HG02885 (cell line): Measurements from ENCODE around the gene FILIP1L.

Experiments
- ATAC-seq: cut with Tn5 transposase; IDR thresholded peaks from one replicate; pipeline ENCODE4 v1.9.1; 2021; ENCODE audit warnings: mild to moderate bottlenecking; ENCODE audit not compliant: unreplicated experiment, poor library complexity

The FILIP1L gene

DNA sequence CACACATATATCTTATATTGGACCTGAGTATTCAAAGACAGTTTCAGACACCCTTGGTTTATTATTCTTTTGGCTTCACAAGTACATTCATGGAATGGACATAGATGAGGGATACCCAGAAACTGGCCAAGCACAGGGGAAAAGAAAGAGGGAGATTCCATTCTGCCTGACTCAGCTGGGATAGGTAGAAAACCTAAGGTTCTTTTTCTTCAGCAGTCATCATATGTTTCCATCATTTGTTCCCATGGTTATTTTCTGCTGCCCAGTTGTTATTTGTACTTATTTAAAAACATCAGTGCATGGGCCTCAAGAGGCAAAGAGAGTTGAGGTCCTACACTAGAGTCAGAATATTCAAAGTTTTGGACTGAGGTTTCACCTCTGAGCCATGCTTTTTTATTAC lies 91.8 kb downstream of the FILIP1L start:
- no peak for ATAC-seq

DNA sequence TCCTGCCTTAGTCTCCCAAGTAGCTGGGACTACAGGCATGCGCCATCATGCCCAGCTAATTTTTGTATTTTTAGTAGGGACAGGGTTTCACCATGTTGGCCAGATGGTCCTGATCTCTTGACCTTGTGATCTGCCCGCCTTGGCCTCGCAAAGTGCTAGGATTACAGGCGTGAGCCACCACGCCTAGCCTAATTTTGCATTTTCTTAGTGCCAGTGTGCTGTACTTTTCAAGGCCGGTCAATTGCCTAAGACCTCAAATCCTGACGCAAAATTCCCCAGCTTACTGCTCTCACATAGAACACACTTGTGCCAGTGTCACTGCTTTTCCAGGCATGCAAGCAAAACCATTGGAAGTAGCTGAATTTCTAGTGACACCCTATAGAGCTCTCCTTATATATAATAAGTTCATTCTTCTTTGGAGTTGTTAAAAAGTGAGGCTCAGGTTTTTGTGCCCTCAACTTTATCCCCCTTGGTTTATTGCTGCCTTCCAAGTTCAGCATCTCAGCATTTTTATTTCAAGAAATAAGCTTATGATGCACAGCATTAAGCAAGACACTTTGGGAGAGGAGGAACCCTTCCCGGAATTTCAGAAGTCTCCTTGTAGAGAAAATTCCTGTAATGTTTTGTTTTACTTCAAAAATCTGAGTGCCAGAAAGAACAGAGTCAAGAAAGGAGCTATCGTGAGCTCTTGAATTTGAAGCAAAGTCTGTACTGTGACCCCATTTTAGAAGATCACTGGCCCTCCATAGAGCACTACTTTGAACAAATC lies 93.2 kb downstream of the FILIP1L start:
- ATAC-seq, result no peak

DNA sequence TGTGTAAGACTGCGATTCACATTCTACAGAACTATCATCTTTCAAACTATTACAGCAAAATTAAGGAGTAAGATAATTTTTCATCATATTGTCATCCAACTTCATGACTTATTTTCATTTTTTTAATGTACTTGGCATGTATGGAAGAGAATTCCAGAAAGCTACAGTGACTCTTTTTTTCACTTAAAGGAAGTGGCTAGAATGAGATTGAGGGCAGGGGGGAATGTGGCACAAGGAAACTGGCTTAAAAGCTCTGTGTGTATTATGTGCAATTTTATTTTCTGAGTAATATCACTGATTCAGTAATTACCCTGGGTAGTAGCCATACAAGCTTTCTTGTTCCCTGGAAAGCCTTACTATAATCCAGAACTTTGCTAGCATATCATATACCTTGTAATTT lies 94.6 kb downstream of the FILIP1L start:
- ATAC-seq, result no peak

DNA sequence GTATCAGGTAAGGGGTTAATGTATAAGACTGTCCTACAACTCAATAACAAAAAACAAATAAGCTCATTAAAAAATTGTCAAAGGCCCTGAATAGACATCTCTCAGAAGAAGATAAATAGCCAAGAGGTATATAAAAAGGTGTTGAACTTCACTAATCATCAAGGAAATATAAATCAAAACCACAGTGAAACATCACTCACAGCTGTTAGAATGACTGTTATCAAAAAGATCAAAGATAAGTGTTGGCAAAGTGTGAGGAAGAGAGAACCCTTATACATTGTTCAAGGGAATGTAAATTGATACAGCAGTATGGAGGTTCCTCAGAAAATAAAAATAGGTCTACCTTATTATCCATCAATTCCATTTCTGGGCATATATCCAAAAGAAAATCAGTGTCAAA lies 95.5 kb downstream of the FILIP1L start:
- no peak for ATAC-seq

DNA sequence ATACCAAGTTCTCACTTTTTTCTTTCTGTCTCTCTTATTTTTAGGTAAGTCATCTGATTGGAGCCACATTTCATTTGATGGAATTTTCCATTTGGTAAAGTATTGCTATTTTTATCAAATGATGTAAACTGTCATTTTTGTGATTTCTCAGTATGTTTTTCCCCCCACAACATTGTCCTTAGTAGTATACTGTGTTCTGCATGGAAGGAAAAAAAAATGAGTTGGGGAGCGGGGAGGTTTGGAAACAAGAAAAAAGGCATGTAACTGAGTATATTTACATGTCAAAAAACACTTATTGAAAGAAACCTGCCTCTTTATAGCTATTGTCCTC lies 104.2 kb downstream of the FILIP1L start:
- no peak for ATAC-seq

DNA sequence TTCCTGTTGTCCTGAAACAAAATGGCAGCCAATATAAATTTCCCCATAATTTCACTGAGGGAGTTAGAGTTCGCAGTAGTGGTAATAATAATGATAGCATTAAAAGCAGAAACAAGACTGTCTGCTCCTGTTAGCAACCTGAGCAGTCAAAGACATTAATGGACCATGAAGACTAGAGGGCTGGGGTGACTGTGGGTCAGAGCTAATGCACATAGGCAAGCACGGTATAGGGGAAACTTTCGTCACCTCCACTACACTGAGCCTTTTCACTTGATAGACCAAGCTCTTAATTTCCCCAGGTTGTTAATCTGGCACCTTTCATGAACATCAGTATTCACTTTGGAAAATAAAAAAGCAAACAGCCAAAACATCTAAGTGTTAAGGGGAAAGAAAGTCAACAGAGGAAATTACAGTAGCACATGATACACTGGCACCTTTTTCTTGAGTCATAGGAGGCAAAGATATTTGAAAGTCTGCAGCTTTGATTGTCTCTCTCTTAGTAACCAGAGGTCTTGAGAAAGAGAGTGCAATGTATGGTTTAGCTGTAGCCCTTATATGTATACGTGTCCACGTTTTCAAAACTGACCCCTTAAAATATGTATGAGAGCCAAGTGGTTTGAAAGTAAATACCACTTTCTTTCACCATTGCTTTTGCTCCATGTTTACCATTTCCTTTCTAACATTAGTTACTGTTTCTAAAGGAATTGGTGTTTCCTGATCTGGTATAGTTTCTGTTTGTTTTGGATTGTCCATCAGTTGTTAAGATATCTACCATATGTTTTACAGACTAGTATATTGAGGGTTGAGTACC lies 104.8 kb downstream of the FILIP1L start:
- no peak for ATAC-seq

DNA sequence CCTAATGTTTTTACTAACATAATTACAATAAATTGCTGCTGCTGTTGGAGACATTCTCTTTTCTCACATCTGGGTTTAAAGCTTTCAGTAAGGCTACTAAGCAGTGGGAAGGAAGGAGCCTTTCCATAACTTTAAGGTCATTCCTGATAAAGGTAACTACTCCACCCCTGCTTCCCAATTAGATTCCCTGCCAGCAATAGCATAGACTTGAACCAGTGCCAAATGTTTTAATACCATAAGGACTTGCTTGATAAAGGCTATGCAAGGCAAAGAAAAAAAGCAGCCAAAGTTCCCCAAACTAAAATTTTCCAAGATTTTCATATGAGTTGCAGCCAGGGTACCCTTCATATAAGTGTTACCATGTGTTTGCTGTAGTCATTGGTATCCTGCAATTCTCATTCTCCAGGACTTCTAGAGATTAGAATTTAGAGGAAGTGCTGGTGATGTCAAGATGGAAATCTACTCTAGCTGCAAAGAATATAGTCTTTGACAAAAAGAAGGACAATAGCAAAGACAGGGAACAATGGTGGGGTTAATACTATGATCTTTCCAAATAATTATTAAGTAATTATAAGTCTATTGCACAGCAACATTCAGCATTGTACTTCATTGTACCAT lies 106.1 kb downstream of the FILIP1L start:
- ATAC-seq, result no peak

DNA sequence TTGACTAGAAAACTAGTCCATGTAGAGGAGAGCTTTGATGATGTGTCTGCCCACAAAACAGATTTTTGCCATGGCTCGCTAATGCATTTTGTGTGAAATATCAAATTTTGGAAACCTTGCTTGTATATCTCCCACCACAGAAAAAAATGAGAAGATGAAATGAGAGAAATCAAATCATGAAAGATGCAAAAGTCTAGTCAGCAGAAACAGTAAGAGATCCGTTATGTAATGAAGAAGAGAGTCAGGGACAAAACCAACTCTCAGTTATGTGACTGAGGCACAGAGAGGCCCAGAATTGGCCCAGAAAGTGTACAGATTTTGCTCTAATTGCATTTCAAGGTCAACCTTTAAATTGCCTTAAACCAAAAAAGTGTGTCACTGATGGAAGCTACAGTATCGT lies 107.0 kb downstream of the FILIP1L start:
- ATAC-seq, result no peak

DNA sequence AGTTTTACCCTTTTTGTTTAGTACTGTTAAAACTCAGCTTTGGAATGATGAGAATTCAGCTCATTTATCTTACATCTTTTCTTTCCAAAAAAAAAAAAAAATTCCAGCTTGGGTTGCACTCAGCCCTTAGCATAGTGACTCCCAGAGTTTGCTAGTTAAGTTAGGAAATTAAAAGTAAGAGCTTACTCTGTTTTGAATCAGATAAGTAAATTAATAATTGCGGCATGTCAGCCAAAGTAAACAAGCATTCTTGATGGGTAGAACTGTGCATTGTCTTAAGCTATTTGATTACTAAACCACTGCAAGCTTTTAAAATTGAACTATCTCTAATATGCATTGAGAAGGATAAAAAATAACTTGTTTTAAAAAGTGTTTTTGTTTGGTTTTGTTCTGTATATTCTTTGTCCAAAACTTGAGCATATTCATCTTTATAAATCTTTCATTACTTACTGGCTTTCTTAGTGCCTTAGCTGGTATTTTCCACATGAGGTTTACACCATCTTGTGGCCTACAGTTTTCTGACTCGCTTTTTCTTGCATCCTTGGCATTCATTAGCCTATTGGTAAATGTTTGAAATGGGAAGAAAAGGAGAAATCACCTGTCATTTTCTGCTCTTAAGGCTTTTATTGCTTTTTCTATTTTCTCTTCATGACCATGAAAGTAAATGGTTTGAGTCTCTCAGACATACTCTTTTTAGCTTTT lies 107.6 kb downstream of the FILIP1L start:
- no peak for ATAC-seq

DNA sequence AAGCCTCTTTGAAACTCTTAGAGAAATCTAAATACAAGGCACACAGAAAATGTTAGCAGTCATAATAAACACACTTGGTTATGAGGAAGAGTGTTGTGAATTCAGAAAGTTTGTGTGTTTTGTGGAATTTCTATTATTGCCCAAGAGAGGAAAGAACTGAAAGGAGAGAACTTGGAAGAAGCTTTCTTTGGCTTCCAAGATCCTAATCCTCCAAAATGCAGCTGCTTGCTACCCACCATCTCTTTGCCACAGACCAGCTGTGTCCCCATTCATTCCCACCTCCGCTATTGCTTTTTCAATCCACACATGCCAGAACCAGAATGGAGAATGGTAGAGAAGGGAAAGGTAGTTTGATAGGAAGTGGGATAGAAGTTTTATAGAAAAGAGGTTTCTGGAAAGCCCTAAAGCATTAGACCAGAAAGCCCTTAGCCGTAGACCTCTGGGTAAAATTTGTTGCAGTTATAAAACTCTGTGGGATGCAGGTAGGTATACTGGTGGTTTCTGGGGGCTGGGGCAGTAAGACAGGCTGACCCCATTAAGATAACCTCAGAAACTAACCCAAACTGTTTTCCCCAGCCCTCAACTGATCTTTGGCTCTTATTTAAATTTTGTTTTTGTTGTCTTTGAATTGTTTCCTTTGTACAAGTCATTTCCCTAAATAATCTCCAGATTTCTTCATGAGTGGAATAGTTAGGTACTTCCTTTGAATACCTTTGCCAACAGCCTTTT lies 108.5 kb downstream of the FILIP1L start:
- no peak for ATAC-seq

DNA sequence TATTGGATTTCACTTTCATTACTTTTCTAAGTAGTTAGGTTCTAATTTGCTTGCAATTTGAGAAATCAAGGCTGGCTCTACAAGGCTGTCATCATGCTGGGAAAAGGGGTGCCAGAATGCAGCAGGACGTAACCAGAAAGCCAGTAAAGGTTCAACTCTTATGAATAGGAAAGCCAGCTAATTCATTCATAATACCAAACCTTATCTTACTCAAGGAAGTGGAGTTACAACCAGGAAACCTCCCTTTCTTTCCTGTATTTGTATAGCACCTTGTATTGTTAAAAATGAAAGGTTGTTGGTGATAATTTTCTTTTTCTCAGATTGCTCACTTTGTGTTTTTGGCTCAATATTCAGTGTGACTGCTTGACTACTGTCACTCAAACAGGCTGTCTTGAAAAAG lies 109.4 kb downstream of the FILIP1L start:
- ATAC-seq, result no peak

DNA sequence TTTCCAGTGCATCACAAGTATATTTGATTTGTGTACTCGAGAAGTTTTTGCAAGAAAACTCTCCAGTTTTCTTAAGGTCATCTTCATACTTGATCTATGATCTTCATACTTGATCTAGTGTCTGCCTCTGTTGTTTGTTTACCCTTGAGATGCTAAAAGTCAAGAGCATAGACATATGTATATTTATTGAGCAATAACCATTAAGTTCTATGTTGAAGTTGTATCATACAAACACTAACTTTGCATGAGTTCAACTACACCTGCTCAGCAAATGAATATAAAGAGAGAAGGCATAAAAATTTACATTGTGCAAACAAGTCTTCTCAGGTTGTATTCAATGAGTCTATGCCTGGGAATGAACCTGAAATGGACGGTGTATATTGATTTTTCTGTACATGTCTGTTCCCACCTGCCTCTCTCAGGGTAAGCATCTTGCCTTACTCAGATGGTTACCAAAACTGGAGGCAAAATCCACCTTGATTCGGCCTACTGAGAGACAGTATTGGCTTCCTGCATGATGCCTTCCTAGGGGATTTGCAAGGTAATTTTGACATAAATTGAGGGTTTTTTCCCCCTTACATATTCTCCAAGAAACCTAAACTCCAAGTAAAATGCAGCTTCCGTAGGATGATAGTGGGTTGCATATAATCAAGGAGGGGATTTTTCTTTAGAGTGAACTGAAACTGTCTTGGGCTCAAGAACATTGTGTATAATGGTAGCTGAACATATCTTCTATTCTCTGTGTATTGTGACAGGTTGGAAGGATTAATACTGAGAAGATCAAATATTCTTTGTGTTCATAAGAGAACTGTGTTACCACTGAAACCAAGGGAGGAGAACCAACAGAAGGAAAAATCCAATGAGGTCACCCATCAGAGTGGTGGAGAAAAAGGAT lies 110.4 kb downstream of the FILIP1L start:
- peak; percentile 63 for ATAC-seq

DNA sequence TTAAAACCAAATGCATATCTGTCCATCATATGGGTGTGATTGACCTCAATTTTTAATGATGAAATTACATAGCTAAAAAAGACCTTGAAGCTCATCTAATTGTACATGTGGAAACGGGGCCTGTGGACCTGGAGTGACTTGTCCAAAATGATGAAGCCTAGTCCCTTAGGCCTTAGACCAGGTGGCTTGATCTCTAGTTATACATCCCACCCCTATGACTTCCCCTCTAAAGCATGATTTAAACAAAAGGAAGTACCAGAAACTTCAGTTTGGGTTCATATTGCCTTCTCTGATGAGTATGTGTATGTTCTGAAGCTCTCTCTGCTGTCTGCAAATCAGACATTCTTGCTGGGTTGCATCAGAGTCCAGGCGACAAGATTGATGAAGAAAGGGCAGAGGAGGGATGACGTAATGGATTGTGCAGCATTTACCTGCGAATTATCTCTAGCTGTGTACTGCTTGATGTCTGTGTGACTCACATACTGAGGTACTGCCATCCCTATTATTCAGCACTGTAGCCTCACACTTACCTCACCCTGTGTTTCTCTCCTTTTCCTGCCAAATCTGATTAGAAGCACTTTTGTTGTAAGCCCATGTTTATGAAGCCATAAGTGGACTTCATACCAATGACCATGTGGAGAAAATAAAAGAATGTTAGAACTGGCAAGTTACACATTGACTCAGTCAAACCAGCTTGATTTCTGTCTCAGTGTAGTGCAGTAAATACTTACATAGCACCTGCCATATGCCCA lies 111.5 kb downstream of the FILIP1L start:
- ATAC-seq, result no peak

DNA sequence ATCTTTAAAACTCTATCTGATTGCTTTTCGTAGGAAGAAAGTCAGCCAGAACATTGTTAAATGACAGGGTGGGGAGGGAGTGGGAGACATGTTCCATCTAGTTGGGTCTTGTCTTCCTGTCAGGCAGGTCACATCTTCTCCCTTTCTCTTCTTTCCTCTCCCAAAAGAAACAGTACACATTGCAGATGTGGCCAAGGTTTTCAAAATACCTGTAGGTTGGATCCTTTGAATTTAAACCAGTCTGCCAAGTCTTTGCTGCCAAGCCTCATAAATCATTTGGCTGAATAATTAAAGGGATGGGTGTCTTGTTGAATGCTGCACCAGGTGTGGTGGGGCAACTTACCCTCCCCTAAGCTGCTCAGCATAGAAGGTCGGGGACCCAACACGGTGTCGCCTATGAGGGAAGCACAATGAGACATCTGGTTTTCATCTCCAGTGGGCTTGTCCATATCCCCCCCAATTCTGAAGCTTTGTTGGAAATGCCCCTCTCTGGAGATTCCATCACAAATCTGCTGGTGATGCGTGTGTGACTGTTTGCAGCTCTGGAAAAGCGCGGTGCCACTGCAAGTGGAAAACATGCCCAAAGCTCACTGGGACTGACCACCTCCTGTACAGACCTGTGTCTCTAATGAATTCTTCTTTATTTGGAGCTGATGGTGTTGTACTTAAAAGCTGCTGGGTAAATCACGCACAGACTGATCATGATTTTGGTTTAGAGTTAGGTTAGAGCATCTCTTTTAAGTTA lies 112.6 kb downstream of the FILIP1L start:
- no peak for ATAC-seq

DNA sequence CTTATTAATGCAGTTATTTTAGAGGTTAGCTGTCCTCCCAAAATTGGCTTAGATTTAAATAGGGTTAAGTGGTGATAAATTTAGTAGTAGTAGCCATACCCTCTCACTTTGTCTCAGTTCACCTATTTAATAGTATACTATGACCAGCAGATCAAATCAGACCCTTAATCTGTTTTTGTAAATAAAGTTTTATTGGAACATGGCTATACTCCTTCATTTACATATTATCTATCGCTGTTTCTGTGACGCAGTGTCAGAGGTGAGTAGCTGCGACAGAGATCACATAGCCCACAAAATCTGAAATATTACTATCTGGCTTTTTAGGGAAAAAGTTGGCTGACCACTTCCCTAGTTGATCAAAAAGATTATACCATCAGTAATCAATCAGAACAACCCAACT lies 113.2 kb downstream of the FILIP1L start:
- no peak for ATAC-seq

DNA sequence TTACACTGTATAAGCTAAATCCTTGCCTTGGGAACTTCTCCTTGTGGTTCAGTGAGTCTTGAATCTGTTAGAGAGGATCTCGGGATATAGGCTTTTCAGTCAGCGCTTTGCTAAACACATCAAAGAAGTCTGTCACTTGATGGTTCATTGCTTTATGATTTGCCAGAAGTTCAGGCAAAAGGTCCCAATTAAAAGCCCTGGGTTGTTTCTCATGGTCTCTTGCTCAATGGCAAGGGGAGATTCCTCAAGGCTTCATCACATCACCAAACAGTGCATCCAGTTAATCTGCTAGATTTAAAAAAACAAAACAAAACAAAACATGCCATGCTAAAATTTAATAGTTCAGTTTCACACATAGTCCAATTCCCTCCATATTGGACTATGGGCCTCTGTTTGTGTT lies 114.8 kb downstream of the FILIP1L start:
- no peak for ATAC-seq

DNA sequence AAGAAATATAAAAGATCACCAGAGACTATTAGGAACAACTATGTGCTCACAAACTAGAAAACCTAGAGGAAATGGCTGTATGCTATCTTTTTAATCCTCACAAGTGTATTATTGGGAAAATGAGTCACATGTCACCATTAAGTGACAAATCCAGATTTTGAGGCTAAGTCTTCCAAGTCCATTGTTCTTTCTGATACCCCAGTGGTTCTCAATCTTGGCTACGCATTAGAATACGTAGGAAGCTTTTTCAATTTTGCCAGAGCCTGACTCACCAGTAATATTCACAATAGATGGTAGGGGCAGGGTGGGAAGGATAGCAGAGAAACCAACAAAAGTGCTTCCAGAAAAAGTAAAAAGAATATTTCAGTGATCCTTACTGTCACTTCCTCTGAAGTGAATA lies 117.0 kb downstream of the FILIP1L start:
- no peak for ATAC-seq

DNA sequence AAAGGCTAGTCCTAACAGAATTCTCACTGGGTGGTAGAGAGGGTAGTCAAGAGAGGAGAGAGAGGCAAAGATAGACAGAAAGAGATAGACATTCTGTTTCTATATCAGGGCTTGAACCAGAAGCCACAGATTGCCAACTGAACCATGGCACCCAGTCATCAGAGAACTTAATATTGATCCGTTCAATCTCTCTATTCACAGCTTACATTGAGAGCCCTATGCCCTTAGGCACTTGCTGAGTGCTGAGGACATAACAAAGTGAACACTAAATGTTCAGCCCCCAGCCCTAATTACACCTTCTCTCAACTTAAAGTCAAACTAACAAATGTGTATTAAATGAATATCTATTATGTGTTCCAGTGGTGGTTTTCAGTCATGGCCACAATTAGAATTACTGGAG lies 124.1 kb downstream of the FILIP1L start:
- no peak for ATAC-seq
